NCI-H69 (cell line): ENCODE data around the gene MIP.
"Not testable (repeated sequence)": the region's sequence is repeated elsewhere in the genome, so short reads cannot be mapped to it uniquely, and the experiment has no call there.

Experiments used
- DNase-seq: peaks from one replicate; lab custom pipeline; 2025; lab: John Stamatoyannopoulos, UW

The MIP gene

GRCh38 chr12:56410768-56411167, 43.7 kb downstream of the MIP start:
- no peak for DNase-seq

- peak; percentile 9 for DNase-seq
Observed at GRCh38 chr12:56408799-56409417, 45.5 kb downstream of the MIP start.

DNA sequence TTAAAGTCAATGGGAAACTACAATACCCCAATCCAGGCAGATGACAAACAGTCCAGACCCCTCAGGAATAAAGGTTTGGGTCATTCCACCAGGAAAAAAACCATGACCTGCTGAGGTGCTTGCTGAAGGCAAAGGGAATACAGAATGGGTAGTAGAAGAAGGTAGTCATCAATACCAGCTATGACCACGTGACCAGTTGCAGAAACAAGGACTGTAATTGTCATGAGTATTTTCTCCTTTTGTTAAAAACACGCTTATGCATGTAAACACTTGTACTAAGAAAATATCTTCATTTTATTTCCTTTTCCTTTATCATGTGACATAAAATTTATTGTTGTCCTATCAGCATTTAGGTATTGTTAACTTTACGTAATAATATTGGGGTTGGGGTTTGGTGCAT, 50.2 kb downstream of the MIP start:
- DNase-seq: not testable (repeated sequence)

DNA sequence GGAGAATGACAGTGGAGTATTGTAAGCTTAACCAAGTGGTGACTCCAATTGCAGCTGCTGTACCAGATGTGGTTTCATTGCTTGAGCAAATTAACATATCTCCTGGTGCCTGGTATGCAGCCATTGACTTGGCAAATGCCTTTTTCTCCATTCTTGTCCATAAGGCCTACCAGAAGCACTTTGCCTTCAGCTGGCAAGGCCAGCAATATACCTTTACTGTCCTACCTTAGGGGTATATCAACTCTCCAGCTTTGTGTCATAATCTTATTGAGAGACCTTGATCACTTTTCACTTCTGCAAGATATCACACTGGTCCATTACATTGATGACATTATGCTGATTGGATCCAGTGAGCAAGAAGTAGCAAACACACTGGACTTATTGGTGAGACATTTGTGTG, 52.8 kb downstream of the MIP start:
- not testable (repeated sequence) for DNase-seq

- DNase-seq: not testable (repeated sequence)
Observed at GRCh38 chr12:56401125-56401524, 53.3 kb downstream of the MIP start.
